Measurements from ENCODE around the gene FRAS1. TPM values are rescaled to one million over a fixed set of nuclear protein-coding genes. Genes with fewer than 3 reads are reported as not detected.

FRAS1 gene
- total RNA-seq, 1 experiment from 2014 or later: 0.23 TPM

- Histone ChIP-seq H3K4me3 (ENCODE audit: low read depth in 2 of 2, low read length in 2 of 2) (no peak overlapping the region), H3K27ac (ENCODE audit: low read length) (no peak overlapping the region), H3K36me3 (ENCODE audit: control insufficient read depth, insufficient read depth, low read length) (no peaks in the 10 kb centered on the region), H3K27me3 (ENCODE audit: control insufficient read depth, insufficient read depth, low read length) (no peaks in the 10 kb centered on the region), H3K9me3 (ENCODE audit: control insufficient read depth, insufficient read depth, low read depth, low read length) (no peaks in the 10 kb centered on the region), H3K4me1 (ENCODE audit: control insufficient read depth, insufficient read depth, low read length) (no peaks in the 10 kb centered on the region)
- intact Hi-C loops (cut with micrococcal nuclease; ENCODE audit: unreplicated experiment): no loop called here
- no TSS peak for BruUV-seq (replicated peaks)
- ChIA-PET CTCF (no interaction called here), POLR2A (no interaction called here)
- ATAC-seq: no peak
- TF ChIP-seq SIN3A (IDR thresholded peaks at IDR 0.05; ENCODE audit: borderline replicate concordance, insufficient read depth, low read depth, low read length): no peak
- in situ Hi-C loops (cut with HindIII; ENCODE audit: low pct_unique_long_range_greater_than_20kb, low sequenced_read_pairs): no loop called here
- DNase-seq (ENCODE audit: low read depth, low spot score): no peak
Observed at GRCh38 chr4:78585633-78586032, 528.5 kb downstream of the FRAS1 start.

- no peaks in the 10 kb centered on the region for H3K9me3 ChIP-seq (ENCODE audit: control insufficient read depth, insufficient read depth, low read depth, low read length)
- CTCF ChIA-PET: no interaction called here
- H3K4me1 ChIP-seq (ENCODE audit: control insufficient read depth, insufficient read depth, low read length): no peaks in the 10 kb centered on the region
- no peaks in the 10 kb centered on the region for H3K27me3 ChIP-seq (ENCODE audit: control insufficient read depth, insufficient read depth, low read length)
- H3K4me3 ChIP-seq (ENCODE audit: low read depth in 2 of 2, low read length in 2 of 2): no peak overlapping the region
- TF ChIP-seq REST (IDR thresholded peaks at IDR 0.05; ENCODE audit: insufficient read depth in 1 of 2, low read depth in 2 of 2, low read length in 1 of 2): no peak
- TF ChIP-seq SIN3A (IDR thresholded peaks at IDR 0.05; ENCODE audit: borderline replicate concordance, insufficient read depth, low read depth, low read length): no peak
- TF ChIP-seq POLR2AphosphoS5 (IDR thresholded peaks at IDR 0.05; ENCODE audit: low read depth, low read length): no peak
- TF ChIP-seq CTCF (IDR thresholded peaks at IDR 0.05): no peak
- no peak for TF ChIP-seq TCF7L2 (IDR thresholded peaks at IDR 0.05; ENCODE audit: low read depth, low read length)
- no peaks in the 10 kb centered on the region for H3K36me3 ChIP-seq (ENCODE audit: control insufficient read depth, insufficient read depth, low read length)
- H3K27ac ChIP-seq (ENCODE audit: low read length): no peak overlapping the region
- intact Hi-C loops (cut with micrococcal nuclease; ENCODE audit: unreplicated experiment) (no loop called here), in situ Hi-C loops (cut with HindIII; ENCODE audit: low pct_unique_long_range_greater_than_20kb, low sequenced_read_pairs) (no loop called here)
- ATAC-seq (no peak), DNase-seq (ENCODE audit: low read depth, low spot score) (no peak)
- POLR2A ChIA-PET: no interaction called here
- BruUV-seq (replicated peaks): no TSS peak
Observed at GRCh38 chr4:78588894-78589545, 531.9 kb downstream of the FRAS1 start.

- H3K4me1 ChIP-seq (ENCODE audit: control insufficient read depth, insufficient read depth, low read length): no peaks in the 10 kb centered on the region
- no peak for DNase-seq (ENCODE audit: low read depth, low spot score)
Observed at GRCh38 chr4:78591404-78591803, 534.3 kb downstream of the FRAS1 start.

More at GRCh38 chr4:78591404-78591803, 534.3 kb downstream of the FRAS1 start:
- TF ChIP-seq CTCF (IDR thresholded peaks at IDR 0.05) (no peak), POLR2AphosphoS5 (IDR thresholded peaks at IDR 0.05; ENCODE audit: low read depth, low read length) (no peak), TCF7L2 (IDR thresholded peaks at IDR 0.05; ENCODE audit: low read depth, low read length) (no peak)
- H3K36me3 ChIP-seq (ENCODE audit: control insufficient read depth, insufficient read depth, low read length): no peaks in the 10 kb centered on the region
- no peak overlapping the region for H3K27ac ChIP-seq (ENCODE audit: low read length)
- POLR2A ChIA-PET: no interaction called here
- H3K9me3 ChIP-seq (ENCODE audit: control insufficient read depth, insufficient read depth, low read depth, low read length): no peaks in the 10 kb centered on the region
- no peak for ATAC-seq
- no TSS peak for BruUV-seq (replicated peaks)
- in situ Hi-C loops (cut with HindIII; ENCODE audit: low pct_unique_long_range_greater_than_20kb, low sequenced_read_pairs): no loop called here
- H3K4me3 ChIP-seq (ENCODE audit: low read depth in 2 of 2, low read length in 2 of 2): no peak overlapping the region
- CTCF ChIA-PET: no interaction called here
- H3K27me3 ChIP-seq (ENCODE audit: control insufficient read depth, insufficient read depth, low read length): no peaks in the 10 kb centered on the region
- intact Hi-C loops (cut with micrococcal nuclease; ENCODE audit: unreplicated experiment): no loop called here

Data from Panc1 (cell line).